Measurements from ENCODE around the gene OPCML. TPM values are rescaled to one million over a fixed set of nuclear protein-coding genes. Genes with fewer than 3 reads are reported as not detected.
A peak's percentile ranks its signal among the peaks of the same experiment; 100 is the strongest.

OPCML gene
- total and polyA plus RNA-seq, 2 donors (not counting 1 experiment from before 2014, with no cell fraction given) = 0.99 to 2.8 TPM

GRCh38 chr11:132886335-132886734 lies 646.0 kb downstream of the OPCML start:
- H3K79me2 ChIP-seq (ENCODE audit: control insufficient read depth, insufficient read depth, low read length) = no peaks in the 10 kb centered on the region
- no peak overlapping the region for H3K4me3 ChIP-seq (replicated peaks in 1 of 4; ENCODE audit: control extremely low read depth in 1 of 4, insufficient read depth in 1 of 4, low read depth in 3 of 4, low read length in 4 of 4)
- no peaks in the 10 kb centered on the region for H3K9me3 ChIP-seq (ENCODE audit: control insufficient read depth, insufficient read depth, low read depth, low read length)
- H2AFZ ChIP-seq (ENCODE audit: low read length) = no peak overlapping the region
- H3K27ac ChIP-seq (ENCODE audit: insufficient read depth, low read length) = peak overlapping the region; percentile 41
- TF ChIP-seq, protein P1, sequence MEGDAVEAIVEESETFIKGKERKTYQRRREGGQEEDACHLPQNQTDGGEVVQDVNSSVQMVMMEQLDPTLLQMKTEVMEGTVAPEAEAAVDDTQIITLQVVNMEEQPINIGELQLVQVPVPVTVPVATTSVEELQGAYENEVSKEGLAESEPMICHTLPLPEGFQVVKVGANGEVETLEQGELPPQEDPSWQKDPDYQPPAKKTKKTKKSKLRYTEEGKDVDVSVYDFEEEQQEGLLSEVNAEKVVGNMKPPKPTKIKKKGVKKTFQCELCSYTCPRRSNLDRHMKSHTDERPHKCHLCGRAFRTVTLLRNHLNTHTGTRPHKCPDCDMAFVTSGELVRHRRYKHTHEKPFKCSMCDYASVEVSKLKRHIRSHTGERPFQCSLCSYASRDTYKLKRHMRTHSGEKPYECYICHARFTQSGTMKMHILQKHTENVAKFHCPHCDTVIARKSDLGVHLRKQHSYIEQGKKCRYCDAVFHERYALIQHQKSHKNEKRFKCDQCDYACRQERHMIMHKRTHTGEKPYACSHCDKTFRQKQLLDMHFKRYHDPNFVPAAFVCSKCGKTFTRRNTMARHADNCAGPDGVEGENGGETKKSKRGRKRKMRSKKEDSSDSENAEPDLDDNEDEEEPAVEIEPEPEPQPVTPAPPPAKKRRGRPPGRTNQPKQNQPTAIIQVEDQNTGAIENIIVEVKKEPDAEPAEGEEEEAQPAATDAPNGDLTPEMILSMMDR (conservative IDR thresholded peaks at IDR 0.05 in 1 of 2, IDR thresholded peaks at IDR 0.05 in 1 of 2; ENCODE audit: low read depth in 1 of 2, low read length in 2 of 2) = no peak
- no peak overlapping the region for H3K9ac ChIP-seq (ENCODE audit: insufficient read depth, low read length)
- peaks cover 8% of the 10 kb centered on the region for H3K4me1 ChIP-seq (ENCODE audit: control insufficient read depth, extremely low read depth, insufficient read depth, low read length)
- no peaks in the 10 kb centered on the region for H3K27me3 ChIP-seq (ENCODE audit: control insufficient read depth, insufficient read depth, low read length)
- no peaks in the 10 kb centered on the region for H3K36me3 ChIP-seq (ENCODE audit: control insufficient read depth, insufficient read depth, low read length)
- no peak overlapping the region for H3K4me2 ChIP-seq (ENCODE audit: extremely low read depth, insufficient read depth, low read length)
- H4K20me1 ChIP-seq (ENCODE audit: control insufficient read depth, extremely low read depth, insufficient read depth, low read length) = no peaks in the 10 kb centered on the region
- DNase-seq (ENCODE audit: low read depth in 2 of 2) = peak; percentile 69 to 85

DNA sequence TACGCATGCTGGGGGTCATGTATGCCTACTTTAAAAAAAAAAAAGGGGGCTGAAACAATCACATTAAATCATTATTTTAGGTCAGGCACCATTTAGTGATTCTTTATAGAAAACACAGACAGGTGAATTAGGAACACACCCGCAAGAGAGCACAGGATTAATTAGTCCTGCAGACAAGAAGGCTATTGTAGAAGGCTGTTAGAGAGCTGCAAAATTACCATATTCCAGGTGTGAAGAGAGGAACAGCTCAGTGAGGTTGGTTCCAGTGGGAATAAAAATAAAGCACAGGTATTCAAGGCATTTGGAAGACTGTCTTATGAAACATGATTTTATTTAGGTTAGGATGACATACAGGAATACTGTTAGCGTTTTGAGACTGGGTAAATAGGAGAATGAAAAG lies 649.1 kb downstream of the OPCML start:
- Histone ChIP-seq H4K20me1 (ENCODE audit: control insufficient read depth, extremely low read depth, insufficient read depth, low read length) (no peaks in the 10 kb centered on the region), H2AFZ (ENCODE audit: low read length) (no peak overlapping the region), H3K27ac (ENCODE audit: insufficient read depth, low read length) (no peak overlapping the region), H3K4me3 (replicated peaks in 1 of 4; ENCODE audit: control extremely low read depth in 1 of 4, insufficient read depth in 1 of 4, low read depth in 3 of 4, low read length in 4 of 4) (no peak overlapping the region), H3K4me2 (ENCODE audit: extremely low read depth, insufficient read depth, low read length) (no peak overlapping the region), H3K27me3 (ENCODE audit: control insufficient read depth, insufficient read depth, low read length) (no peaks in the 10 kb centered on the region), H3K79me2 (ENCODE audit: control insufficient read depth, insufficient read depth, low read length) (no peaks in the 10 kb centered on the region), H3K9ac (ENCODE audit: insufficient read depth, low read length) (no peak overlapping the region), H3K36me3 (ENCODE audit: control insufficient read depth, insufficient read depth, low read length) (no peaks in the 10 kb centered on the region), H3K9me3 (ENCODE audit: control insufficient read depth, insufficient read depth, low read depth, low read length) (no peaks in the 10 kb centered on the region), H3K4me1 (ENCODE audit: control insufficient read depth, extremely low read depth, insufficient read depth, low read length) (peaks cover 8% of the 10 kb centered on the region)
- DNase-seq (ENCODE audit: low read depth in 2 of 2) = no peak
- TF ChIP-seq, protein P1 (conservative IDR thresholded peaks at IDR 0.05 in 1 of 2, IDR thresholded peaks at IDR 0.05 in 1 of 2; ENCODE audit: low read depth in 1 of 2, low read length in 2 of 2) = no peak
- no peak for TF ChIP-seq EZH2 (IDR thresholded peaks at IDR 0.05; ENCODE audit: low read length, missing control alignments)

DNA sequence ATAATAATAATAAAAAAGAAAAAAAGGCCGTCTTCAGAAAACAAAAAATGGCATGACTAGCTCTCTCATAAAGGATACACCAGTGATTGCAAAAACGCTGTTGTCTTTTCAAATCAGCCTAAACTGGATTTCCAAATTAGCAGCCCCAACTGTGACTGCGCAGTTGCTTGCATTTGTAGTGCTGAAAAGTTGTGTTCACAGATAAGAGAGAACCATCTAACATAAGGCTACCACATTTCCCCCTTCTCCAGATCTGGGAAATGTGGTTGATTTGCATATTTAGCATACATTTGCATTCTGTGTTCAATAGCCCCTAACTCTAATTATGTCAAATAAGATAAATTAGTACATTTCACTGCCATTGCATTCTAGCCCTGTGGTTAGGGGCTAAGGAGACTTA lies 650.7 kb downstream of the OPCML start:
- no peak overlapping the region for H3K4me2 ChIP-seq (ENCODE audit: extremely low read depth, insufficient read depth, low read length)
- DNase-seq (ENCODE audit: low read depth in 2 of 2) = no peak
- H4K20me1 ChIP-seq (ENCODE audit: control insufficient read depth, extremely low read depth, insufficient read depth, low read length) = no peaks in the 10 kb centered on the region
- H3K27me3 ChIP-seq (ENCODE audit: control insufficient read depth, insufficient read depth, low read length) = no peaks in the 10 kb centered on the region
- H3K27ac ChIP-seq (ENCODE audit: insufficient read depth, low read length) = no peak overlapping the region
- H3K36me3 ChIP-seq (ENCODE audit: control insufficient read depth, insufficient read depth, low read length) = no peaks in the 10 kb centered on the region
- H3K9me3 ChIP-seq (ENCODE audit: control insufficient read depth, insufficient read depth, low read depth, low read length) = no peaks in the 10 kb centered on the region
- no peak overlapping the region for H3K9ac ChIP-seq (ENCODE audit: insufficient read depth, low read length)
- no peak overlapping the region for H2AFZ ChIP-seq (ENCODE audit: low read length)
- H3K4me1 ChIP-seq (ENCODE audit: control insufficient read depth, extremely low read depth, insufficient read depth, low read length) = peaks cover 5% of the 10 kb centered on the region
- H3K79me2 ChIP-seq (ENCODE audit: control insufficient read depth, insufficient read depth, low read length) = no peaks in the 10 kb centered on the region
- no peak for TF ChIP-seq EZH2 (IDR thresholded peaks at IDR 0.05; ENCODE audit: low read length, missing control alignments)
- TF ChIP-seq, protein P1 (conservative IDR thresholded peaks at IDR 0.05 in 1 of 2, IDR thresholded peaks at IDR 0.05 in 1 of 2; ENCODE audit: low read depth in 1 of 2, low read length in 2 of 2) = no peak
- H3K4me3 ChIP-seq (replicated peaks in 1 of 4; ENCODE audit: control extremely low read depth in 1 of 4, insufficient read depth in 1 of 4, low read depth in 3 of 4, low read length in 4 of 4) = no peak overlapping the region
